ENCODE data around the gene ENTHD1.

ENTHD1 gene

DNA sequence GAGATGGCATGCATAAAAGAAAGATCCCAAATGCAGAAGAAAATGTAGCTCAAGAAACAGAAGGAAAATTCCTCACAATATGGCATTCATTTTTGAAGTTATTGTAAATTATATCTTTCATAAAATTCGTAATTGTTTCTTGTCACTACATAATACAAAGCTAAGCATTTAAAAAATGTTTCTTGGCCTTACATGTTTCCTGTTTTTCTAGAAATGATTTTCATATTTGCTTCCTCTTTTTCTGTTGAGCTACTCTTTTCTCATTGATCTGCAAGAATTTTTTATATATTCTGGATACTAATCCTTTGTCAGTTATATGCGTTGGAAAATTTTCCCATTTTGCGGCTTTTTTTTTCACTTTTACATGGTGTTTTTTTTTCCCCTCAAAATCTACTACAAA is 48.0 kb downstream of the ENTHD1 start:
- DNase-seq (ENCODE audit: low spot score) = no peak

DNA sequence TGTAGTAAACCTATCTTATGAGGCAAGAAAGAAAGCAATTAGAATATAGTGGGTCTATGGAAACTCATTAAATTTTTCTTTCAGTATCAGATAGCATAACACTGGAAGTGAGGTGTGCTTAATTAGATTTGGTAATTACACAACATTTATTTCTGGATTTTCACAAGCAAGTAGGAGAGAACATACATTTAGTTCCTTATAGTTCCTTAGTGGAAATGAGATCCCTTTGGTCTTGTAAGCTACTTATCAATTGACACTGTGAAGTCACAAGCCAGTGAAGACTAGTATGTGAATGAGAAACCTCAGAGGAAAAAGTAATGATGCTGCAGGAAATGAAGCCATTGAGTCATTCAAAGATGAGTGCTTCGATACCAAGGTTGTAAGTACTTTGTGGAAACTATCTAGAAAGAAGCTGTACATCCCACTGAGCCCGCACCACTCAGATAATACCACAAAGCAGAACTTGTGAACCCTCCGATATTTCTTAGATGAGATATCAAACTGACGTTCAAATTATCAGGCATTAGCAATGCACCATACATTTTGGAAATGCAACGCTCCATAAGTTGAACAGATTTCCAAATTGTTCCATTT is 53.5 kb downstream of the ENTHD1 start:
- no peak for DNase-seq (ENCODE audit: low spot score)

DNA sequence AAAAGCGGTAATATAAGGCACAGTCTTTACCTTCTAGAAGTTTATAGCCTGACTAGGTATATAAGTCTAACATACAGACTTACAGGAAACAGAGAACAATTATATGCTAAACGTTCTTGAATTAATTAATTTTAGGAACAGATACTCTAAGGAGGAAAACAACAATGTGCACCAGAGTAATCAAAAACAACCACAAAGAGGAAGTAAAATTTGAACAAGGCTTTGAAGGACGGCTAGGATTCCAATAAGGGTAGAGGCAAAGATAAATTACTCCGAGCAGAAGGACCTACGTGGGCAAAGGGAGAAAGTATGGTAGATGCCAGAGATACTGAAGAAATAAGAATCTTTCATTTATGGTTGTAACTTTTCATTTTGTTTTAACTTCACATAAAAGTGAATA is 54.4 kb downstream of the ENTHD1 start:
- DNase-seq (ENCODE audit: low spot score) = no peak

DNA sequence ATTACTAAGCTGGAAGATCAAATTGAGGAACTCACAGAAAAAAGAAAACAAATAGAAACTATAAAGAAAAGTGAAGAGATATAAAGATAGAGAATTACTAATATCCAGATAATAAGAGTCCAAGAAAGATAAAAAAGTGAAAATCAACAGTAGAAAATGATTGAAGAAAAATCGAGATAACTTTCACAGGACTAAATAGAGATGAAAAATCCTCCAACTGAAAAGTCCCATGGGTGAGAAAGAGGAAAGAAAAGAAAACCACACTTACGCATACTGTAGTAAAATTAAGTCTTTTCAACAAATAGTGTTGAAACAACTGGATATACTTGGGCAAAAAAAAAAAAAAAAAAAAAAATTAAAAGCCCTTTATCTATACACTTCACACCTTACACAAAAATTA is 60.0 kb downstream of the ENTHD1 start:
- no peak for DNase-seq (ENCODE audit: low spot score)

DNA sequence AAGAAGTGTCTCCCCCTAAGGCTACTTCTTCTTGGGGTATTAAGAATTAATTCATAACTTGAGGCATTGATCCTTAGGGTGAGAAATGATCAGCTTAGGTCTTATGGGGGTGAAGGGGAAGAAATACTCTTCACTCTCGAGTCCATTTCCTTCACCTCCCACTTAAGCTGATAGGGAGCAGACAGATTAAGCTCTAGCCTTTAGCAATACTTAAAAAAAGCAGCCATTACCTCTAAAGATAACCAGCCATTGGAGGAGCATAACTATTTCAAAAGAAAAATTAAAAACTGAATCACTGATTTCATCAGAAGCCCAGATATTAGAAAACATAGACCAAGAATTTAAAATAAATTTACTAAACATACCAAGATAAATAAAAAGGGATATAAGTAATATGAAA is 60.5 kb downstream of the ENTHD1 start:
- no peak for DNase-seq (ENCODE audit: low spot score)

DNA sequence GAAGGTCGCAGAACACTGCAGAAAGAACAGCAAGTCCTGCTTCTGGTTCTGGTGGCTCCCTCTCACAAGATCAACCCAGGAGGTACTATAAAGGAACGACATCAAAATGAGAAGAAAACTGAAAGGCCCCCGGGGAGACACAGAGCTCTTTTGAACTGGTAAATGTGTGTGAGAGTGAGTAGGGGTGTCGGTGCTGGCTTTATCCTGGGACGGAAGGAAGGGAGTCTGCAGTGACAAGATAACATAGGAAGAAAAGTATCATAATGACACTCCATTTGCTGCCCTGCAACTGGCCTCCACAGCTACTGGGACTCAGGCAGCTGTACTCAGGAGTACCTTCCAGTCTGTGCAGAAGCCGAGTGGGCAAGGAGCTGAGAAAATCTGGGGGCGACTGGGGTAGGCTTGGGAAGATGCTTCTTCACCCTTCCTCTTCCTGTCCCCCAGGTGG is 60.9 kb downstream of the ENTHD1 start:
- no peak for DNase-seq (ENCODE audit: low spot score)

DNA sequence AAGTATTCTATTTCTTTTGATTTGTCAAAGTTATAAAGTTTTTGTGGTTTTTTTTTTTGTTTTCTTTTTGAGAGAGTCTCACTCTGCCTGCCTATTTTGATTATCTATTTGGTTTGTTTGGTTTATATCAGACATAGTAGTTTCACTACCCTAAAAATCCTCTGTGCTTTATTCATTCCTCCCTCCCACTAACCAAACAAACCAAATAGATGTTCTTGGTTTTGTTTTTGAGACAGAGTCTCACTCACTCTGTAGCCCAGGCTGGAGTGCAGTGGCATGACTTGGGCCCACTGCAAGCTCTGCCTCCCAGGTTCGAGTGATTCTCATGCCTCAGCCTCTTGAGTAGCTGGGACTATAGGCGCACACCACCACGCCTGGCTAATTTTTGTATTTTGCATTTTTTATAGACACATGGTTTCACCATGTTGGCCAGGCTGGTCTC is 67.9 kb downstream of the ENTHD1 start:
- DNase-seq (ENCODE audit: low spot score) = no peak

DNA sequence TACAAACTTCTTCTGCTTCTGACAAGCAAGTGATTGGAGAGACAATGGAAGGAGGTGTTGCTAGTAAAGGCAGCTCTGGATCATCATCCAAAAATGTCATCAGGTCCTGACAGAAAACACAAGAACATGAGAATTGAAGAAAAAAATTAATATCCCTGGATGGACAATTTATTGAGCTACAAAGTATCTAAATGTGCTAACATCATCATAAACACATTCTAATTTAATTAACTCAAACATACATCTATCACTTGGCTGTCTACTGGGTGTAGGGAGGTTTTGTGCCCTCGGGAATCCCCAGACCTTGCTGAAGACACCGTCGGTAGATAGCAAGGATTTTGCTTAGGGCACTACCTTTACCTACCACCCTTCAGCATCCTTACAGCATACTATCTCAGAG is 72.6 kb downstream of the ENTHD1 start:
- no peak for DNase-seq (ENCODE audit: low spot score)

DNA sequence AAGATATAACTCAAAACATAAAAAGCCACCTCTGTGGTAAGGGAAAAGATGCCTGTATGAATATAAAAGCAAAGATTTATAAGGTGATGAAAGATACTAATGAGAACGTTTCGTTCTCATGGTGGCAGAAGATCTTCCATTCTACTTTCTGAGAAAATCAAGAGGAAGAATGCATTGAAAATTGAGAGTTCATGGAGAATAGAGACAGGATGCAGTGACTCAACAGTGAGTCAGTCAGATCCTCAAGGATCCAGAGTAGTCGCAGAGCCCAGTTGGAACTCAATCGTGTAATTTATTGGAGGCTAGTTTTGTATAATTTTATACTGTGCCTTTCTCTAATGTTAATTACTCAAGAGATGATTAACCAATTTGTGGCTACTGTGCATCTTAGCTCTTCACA is 73.3 kb downstream of the ENTHD1 start:
- no peak for DNase-seq (ENCODE audit: low spot score)

DNA sequence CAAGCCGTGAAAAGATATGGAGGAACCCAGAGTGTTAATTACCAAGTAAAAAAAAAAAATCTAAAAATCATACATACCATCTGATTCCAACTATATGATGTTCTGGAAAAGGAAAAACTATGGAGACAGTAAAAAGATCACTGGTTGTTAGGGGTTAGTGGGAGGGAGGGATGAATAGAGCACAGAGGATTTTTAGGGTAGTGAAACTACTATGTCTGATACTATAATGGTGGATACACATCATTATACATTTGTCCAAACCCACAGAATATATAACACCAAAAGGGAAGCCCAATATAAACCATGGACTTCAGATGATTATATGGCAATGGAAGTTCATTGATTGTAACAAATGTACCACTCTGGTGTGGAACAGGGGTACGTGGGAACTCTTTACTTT is 74.1 kb downstream of the ENTHD1 start:
- DNase-seq (ENCODE audit: low spot score) = no peak

DNA sequence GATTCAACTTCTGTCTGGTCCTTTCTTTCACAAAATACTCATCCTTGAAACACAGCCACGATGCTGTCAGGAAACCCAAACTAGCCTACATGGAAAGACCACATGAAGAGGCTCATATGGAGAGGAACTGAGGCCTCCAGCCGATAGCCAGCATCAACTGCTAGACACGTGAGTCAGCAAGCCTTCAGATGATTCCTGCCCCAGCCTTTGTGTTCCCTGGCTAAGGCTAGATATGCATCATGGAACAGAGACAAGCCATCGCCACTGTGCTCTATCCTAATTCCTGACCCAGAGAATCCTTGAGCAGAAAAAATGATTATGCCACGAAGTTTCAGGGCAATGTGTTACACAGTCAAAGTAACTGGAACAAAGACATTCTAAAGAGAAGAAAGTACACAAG is 75.5 kb downstream of the ENTHD1 start:
- DNase-seq (ENCODE audit: low spot score) = no peak

DNA sequence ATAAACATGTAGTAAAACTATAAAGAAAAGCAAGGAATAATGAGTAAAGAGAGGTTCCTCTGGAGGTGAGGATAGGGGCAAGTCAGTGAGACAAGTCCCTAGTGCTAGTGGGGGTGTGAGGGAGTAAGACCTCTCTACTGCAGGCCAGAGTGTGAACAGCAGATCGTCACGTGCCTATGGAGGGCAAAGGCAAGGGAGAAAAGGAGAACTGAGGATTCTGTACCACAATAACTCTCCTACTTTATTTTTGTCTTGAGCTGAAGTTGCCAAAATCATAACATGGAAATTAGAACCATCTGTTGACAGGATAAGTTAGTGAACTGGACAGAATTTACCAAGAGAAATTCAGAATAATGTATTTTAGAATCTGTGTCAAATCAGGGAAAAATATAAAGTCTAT is 77.6 kb downstream of the ENTHD1 start:
- no peak for DNase-seq (ENCODE audit: low spot score)

DNA sequence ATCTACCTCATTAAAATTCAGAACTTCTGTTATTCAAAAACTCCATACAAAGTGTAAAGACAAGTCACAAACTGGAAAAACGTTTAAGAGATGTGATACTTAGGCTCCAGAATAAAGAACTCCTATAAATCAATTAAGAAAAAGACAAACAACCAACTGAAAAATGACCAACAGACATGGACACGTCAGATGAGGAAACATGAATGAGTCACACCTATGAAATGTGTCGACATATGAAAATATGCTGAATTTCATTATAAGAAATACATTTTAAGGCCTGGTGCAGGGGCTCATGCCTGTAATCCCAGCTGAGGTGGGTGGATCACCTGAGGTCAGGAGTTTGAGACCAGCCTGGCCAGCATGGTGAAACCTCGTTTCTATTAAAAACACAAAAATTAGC is 78.7 kb downstream of the ENTHD1 start:
- no peak for DNase-seq (ENCODE audit: low spot score)

DNA sequence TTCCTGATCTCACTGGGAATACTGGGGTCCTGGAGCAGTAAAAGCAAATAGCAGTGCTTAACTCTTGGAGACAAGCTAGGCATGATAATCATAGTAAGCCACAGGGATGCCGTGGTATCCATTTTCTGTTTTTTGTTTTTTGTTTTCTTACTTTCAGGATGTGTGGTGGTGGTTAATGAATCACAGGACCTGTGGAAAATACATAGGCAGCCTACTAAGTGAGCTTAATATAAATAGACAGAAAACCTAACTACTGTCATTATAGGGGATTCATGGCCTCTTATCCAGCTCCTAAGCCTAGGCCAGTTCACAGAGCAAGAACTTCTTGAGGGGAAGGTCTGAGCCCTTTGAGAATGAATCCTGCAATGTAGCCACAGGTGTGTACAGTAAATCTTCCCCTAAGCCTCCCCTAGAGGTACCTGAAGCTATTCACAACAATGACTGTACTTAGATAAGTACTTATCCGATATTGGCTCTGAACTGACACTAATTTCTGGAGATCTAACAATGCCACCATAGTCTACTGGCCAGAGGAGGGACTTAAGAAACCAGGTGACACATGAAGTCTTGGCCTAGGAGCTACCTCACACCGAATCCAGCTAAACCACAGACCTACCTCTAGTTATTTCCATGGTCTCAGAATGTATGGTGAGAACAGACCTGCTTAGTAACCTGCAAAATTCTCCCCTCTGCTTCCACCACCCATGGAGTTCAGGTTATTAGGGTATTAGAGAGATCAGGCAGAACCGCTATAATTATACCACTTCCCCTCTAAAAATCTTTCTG is 83.6 kb downstream of the ENTHD1 start:
- no peak for DNase-seq (ENCODE audit: low spot score)

DNA sequence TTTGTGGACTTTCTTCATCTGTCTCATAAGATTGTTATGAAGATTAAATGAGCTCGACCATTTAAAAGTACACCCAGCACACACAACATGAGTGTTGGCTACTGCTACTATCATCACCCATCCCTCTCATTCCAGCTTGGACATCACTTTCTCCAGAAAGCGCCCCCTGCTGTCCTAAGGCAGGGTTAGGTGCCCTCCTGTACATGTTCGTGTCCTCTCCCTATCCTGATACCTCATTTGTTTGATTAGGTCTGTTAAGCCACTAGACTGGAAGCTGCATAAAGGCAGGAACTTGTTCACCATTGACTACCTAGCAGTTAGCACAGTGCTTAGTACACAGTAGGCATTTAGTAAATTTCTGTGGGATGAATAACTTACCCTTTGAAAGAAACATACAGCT is 85.5 kb downstream of the ENTHD1 start:
- DNase-seq (ENCODE audit: low spot score) = no peak

DNA sequence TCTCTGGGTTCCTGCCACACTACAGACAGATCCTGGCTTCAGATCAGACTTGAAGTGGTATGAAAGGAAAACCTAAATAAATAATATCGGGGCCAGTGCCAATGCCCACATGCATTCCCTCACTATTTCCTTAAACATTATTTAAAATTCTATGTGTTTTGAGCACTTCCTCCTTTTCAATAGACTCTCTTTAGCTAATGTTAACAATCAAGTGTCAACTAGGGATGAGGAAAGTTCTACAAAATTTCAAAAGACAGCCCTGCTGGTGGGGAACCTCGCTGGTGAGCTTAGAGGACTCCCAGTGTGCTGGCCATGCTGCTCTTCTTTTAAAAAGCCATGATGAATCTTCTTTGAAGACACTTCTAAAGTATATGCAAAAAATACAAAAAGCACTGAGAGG is 87.5 kb downstream of the ENTHD1 start:
- no peak for DNase-seq (ENCODE audit: low spot score)

DNA sequence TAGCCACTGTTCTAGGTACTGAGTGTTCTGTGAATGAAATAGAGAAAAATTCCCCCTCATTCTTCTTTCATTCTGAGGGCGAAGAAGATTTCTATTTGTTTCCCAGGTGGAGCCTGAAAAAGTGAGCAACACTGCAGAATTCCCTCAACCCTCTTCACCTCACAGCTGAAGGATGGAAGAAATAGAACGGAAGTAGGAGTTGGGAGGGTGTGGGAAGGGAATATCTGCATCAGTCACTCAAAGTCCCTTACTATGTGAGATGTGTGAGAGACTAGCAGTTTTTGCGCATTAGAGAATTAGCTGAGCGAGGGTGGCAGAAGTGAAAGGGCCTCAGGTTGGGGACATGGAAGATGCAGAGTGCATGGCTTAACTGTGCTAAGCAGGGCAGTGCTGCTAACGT is 88.4 kb downstream of the ENTHD1 start:
- no peak for DNase-seq (ENCODE audit: low spot score)

DNA sequence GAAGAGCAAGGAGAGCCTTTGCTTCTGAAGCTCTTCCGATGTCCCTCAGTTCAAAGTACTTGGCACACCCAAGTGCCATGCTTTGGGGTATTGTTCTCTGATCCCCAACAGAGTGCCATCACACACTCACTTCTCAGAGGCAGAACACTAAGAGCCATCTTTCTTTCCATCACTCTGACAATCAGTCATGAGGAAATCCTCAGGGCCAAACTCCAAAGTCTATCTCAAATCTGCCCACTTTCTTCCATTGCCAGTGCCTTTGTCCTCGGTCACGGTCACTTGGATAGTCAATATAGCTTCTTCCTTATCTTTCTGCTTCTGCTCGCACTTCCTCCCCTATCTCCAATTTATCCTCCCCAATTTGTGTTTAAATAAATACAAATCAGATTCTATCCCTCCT is 90.9 kb downstream of the ENTHD1 start:
- DNase-seq (ENCODE audit: low spot score) = no peak

DNA sequence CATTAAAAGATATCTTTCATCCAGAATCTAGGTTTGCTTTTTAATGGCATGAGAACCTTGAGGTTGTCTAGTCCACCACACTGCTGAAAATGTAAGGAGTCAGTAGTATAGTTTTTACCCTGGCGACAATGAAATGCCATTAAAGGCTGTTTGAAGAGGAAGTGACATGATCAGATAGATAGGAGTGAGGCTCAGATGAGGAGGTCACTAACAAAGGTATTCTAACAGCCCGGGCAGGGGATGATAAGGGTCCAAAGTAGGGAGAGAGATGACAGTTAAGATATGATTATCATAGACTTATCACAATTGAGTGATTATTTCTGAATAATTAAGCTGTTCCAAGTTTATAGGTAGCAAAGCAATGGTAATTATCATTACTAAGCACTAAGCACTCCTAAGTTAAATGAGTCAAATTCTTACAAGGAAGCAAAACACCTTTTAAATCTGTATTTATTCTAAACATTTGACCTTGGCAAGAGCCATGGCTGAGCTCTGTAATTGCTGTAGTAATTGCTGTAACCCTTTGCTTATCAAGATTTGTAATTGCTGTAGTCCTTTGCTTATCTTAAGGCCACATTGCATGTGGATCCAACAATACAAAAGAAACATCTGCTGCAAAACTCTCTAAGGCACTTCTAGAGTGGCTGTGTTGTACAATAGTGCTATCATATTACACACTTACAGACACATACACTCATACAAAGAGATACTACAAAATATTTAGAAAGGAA is 92.6 kb downstream of the ENTHD1 start:
- no peak for DNase-seq (ENCODE audit: low spot score)

DNA sequence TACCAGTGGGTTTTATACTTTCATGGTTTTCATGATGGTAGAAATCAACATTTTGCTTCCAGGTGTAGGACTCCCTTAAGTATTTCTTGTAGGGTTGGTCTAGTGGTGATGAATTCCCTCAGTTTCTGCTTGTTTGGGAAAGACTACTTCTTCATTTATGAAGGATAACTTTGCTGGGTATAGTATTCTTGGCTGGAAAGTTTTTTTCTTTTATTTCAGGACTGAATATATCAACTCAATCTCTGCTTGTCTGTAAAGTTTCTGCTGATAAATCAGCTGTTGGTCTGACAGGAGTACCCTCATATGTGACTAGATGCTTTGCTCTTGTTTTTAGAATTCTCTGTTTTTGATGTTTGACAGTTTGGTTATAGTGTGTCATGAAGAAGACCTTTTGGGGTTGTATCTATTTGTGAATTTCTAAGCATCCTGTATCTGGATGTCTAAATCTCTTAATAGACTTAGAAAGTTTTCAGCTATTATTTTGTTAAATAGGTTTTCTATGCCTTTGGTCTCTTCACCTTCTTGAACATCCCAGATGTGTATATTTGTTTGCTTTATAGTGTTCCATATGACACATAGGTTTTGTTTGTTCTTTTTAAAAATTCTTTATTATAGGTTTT is 95.9 kb downstream of the ENTHD1 start:
- no peak for DNase-seq (ENCODE audit: low spot score)

DNA sequence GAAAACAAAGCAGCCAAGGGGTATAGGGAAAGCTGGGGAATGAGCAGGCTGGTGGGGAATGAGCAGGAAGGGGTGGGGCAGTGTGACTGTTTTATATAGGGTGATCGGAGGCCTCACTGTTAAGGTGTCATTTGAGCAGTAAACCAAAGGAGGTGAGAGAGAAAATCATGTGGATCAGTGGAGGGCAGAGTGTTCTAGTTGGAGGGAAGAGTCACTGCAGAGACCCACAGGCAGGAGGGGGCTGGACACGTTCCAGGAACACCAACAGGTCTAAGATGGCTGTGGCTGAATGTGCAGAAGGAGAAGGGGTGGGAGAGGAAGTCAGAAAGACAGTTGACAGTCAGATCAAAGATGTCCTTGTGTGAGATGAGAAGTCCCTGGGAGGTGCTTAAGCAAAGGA is 103.8 kb downstream of the ENTHD1 start:
- no peak for DNase-seq (ENCODE audit: low spot score)

DNA sequence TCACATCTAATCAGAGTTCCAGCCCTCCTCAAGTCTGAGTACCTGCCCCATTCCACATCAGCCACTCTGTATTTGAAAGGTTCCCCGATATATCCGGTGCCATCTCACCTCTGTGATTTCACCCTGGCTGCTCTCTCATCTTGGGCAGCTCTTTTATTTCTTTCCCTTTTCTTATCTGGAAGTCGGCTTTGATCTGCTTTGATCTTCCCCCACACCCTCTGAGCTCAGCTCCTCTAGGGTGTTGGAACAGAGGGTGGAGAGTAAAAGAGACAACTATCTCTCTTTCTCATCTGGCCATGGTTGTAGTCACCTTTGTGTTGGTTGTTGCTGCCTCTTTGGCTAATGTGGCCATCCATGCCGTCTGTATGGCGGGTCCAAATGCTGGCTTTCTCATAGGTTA is 108.3 kb downstream of the ENTHD1 start:
- no peak for DNase-seq (ENCODE audit: low spot score)

Data from ecto neural progenitor cell (in vitro differentiated cells).